ENCODE data around the gene ARHGAP12.

DNA sequence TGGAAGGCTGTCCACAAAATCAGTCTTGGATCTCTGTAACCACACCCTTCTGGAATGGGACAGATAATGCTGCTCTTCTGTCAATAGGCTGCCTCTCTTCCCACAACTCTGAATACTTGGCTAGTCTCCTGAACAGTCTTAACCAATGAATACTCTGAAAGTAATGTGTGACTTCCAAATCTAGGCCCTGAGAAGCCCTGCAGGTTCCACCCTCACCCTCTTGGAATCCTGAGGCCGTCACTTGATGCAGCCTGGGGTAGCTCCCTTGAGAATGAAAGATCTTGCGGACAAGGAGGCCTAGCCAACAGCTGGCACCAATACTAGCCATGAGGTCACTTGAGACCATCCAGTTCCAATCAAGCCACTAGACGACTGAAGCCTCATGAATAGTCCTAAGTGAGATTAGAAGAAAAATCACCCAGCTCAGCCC is 109.2 kb downstream of the ARHGAP12 start:
- TF ChIP-seq, protein P1, sequence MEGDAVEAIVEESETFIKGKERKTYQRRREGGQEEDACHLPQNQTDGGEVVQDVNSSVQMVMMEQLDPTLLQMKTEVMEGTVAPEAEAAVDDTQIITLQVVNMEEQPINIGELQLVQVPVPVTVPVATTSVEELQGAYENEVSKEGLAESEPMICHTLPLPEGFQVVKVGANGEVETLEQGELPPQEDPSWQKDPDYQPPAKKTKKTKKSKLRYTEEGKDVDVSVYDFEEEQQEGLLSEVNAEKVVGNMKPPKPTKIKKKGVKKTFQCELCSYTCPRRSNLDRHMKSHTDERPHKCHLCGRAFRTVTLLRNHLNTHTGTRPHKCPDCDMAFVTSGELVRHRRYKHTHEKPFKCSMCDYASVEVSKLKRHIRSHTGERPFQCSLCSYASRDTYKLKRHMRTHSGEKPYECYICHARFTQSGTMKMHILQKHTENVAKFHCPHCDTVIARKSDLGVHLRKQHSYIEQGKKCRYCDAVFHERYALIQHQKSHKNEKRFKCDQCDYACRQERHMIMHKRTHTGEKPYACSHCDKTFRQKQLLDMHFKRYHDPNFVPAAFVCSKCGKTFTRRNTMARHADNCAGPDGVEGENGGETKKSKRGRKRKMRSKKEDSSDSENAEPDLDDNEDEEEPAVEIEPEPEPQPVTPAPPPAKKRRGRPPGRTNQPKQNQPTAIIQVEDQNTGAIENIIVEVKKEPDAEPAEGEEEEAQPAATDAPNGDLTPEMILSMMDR (IDR thresholded peaks at IDR 0.05) = no peak
- TF ChIP-seq POLR2A (IDR thresholded peaks at IDR 0.05) (no peak), POLR2AphosphoS5 (IDR thresholded peaks at IDR 0.05) (no peak)

Data from prostate gland (tissue), 2 donors.